HG03135 (cell line): ENCODE data around the gene CPXM1.
"Not testable (repeated sequence)": the region's sequence is repeated elsewhere in the genome, so short reads cannot be mapped to it uniquely, and the experiment has no call there.

Source experiments
- ATAC-seq: cut with Tn5 transposase; IDR thresholded peaks from one replicate; pipeline ENCODE4 v1.9.1; 2021; ENCODE audit warnings: mild to moderate bottlenecking, moderate library complexity; ENCODE audit not compliant: unreplicated experiment

Gene CPXM1

GRCh38 chr20:2822073-2822472 is 21.6 kb upstream of the CPXM1 start:
- no peak for ATAC-seq

- ATAC-seq: no peak
Measured at GRCh38 chr20:2820896-2821869, 20.8 kb upstream of the CPXM1 start.

- no peak for ATAC-seq
Measured at GRCh38 chr20:2820084-2820895, 19.9 kb upstream of the CPXM1 start.

- no peak for ATAC-seq
Measured at GRCh38 chr20:2817891-2818595, 17.6 kb upstream of the CPXM1 start.

- ATAC-seq: no peak
Measured at GRCh38 chr20:2817341-2817726, 16.9 kb upstream of the CPXM1 start.

- no peak for ATAC-seq
Measured at GRCh38 chr20:2816583-2817340, 16.3 kb upstream of the CPXM1 start.

GRCh38 chr20:2816030-2816582 is 15.7 kb upstream of the CPXM1 start, which contains the start of gene TMEM239:
TSS of gene TMEM239 (plus strand) at chr20:2816364. CDS start at chr20:2816555, 191 bp downstream.
- no peak for ATAC-seq

- ATAC-seq: no peak
Measured at GRCh38 chr20:2815242-2815900, 14.9 kb upstream of the CPXM1 start.

GRCh38 chr20:2814587-2815051 is 14.2 kb upstream of the CPXM1 start, which contains the start of gene C20orf141:
TSS of gene C20orf141 (plus strand) at chr20:2814987. CDS start at chr20:2815185, 198 bp downstream.
- ATAC-seq: no peak

- no peak for ATAC-seq
Measured at GRCh38 chr20:2814076-2814475, 13.6 kb upstream of the CPXM1 start.

- no peak for ATAC-seq
Measured at GRCh38 chr20:2812189-2812588, 11.8 kb upstream of the CPXM1 start.

- ATAC-seq: no peak
Measured at GRCh38 chr20:2809690-2810089, 9.3 kb upstream of the CPXM1 start.

- ATAC-seq: not testable (repeated sequence)
Measured at GRCh38 chr20:2807929-2808328, 7.5 kb upstream of the CPXM1 start.

- no peak for ATAC-seq
Measured at GRCh38 chr20:2807019-2807418, 6.6 kb upstream of the CPXM1 start.

- ATAC-seq: no peak
Measured at GRCh38 chr20:2806351-2806701, 5.9 kb upstream of the CPXM1 start.

- ATAC-seq: no peak
Measured at GRCh38 chr20:2805689-2806350, 5.4 kb upstream of the CPXM1 start.

GRCh38 chr20:2804852-2805688 is 4.6 kb upstream of the CPXM1 start:
- no peak for ATAC-seq
